GM12801 (cell line): ENCODE data around the gene DENND5B.

Experiments used
- TF ChIP-seq, protein P1 (sequence below): IDR thresholded peaks from one replicate; pipeline ENCODE4 v1.5.1; 2011; ENCODE audit warnings: control low read depth; ENCODE audit not compliant: insufficient read length; ENCODE audit errors: extremely low read depth

DENND5B gene

GRCh38 chr12:31496257-31496656, 94.7 kb downstream of the DENND5B start:
- TF ChIP-seq, protein P1, sequence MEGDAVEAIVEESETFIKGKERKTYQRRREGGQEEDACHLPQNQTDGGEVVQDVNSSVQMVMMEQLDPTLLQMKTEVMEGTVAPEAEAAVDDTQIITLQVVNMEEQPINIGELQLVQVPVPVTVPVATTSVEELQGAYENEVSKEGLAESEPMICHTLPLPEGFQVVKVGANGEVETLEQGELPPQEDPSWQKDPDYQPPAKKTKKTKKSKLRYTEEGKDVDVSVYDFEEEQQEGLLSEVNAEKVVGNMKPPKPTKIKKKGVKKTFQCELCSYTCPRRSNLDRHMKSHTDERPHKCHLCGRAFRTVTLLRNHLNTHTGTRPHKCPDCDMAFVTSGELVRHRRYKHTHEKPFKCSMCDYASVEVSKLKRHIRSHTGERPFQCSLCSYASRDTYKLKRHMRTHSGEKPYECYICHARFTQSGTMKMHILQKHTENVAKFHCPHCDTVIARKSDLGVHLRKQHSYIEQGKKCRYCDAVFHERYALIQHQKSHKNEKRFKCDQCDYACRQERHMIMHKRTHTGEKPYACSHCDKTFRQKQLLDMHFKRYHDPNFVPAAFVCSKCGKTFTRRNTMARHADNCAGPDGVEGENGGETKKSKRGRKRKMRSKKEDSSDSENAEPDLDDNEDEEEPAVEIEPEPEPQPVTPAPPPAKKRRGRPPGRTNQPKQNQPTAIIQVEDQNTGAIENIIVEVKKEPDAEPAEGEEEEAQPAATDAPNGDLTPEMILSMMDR = no peak

GRCh38 chr12:31494455-31494854, 96.5 kb downstream of the DENND5B start:
- TF ChIP-seq, protein P1 = no peak

DNA sequence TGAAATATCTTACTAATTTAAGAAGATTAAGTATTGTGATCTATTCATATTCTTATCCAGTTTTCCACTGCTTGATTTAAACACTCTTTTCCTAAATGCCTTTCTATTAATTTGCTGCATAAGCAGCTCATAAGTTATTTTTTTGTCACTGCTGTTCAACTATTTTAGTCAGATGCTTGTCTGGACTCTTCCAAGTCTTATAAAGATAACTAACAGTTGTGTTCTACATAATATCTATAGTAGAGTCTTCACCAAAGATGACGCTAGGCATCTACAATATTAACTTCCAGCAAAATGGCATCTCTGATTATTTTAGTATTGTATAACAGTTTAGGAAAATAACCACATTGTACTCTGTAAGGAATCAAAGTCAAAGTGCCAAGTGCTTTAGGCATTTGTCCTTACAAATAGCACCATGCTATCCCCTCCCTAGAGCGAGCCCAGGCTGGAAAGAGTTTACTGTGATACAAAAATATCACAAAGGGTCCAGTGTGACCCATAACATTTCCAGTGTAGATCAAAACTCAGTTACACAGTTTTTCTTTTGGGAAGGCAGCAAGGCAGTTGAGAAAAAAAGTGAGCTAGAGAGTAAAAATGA, 98.2 kb downstream of the DENND5B start:
- TF ChIP-seq, protein P1 = no peak

DNA sequence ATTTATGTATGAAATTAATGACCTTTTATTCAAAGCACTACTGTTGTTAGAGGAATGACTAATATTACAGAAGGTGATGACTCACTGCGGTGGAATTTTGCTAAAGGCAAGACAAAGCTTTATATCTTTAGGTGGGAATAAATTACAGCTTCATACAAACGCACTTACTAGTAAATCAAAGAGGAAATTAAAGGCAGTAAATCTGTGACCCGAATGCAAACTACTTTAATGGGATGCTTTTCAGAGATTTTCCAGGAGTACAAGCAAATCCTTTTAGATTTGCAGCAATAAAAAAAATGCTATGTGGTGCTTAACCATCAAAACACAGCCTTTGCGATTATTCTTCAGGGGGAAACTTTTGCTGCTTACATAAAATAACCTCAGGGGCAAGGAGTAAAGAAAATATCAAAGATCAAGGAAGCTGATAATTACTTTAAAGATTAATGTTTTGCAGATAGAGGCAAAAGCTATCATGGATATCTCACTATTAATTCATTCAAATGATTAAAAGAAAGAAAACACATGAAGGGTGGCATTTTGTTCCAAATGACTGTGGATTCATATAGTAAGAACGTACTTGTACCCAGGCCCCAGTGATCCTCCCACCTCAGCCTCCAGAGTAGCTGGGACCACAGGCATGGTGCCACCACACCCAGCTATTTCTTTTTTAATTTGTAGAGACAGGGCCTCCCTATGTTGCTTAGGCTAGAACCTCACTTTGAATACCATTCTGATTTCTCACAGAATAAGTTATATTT, 98.9 kb downstream of the DENND5B start:
- TF ChIP-seq, protein P1 = no peak

DNA sequence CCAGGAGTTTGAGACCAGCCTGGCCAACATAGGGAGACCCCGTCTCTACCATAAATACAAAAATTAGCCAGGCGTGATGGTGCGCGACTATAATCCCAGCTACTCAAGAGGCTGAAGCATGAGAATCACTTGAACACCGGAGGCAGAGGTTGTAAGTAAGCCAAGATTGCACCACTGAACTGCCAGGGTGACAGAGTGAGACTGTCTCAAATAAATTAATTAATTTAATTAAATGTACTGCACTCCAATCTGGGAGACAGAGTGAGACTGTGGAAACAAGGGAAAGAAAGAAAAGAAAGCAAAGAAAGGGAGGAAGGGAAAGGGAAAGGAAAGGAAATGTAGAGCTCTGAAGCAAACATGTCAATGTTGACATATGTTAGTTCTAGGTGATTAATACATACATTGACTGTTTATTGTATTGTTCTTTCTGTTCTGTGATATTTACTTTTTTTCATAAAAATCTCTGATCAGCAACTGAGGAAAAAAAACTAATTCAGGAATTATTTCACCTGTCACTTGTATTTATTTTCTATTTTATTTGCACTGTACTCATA, 99.6 kb downstream of the DENND5B start:
- TF ChIP-seq, protein P1 = no peak

- TF ChIP-seq, protein P1 = no peak
Observed at GRCh38 chr12:31488737-31489338, 102.1 kb downstream of the DENND5B start.

GRCh38 chr12:31485571-31485970, 105.4 kb downstream of the DENND5B start:
- TF ChIP-seq, protein P1 = no peak
